Rectal smooth muscle tissue (tissue), 1 donor: ENCODE measurements around the gene PAK5.
"Not testable (repeated sequence)": the region's sequence is repeated elsewhere in the genome, so short reads cannot be mapped to it uniquely, and the experiment has no call there.

ENCODE experiments used
- H3K27ac ChIP-seq: one replicate; pipeline ENCODE4 v1.7.0; 2013; ENCODE audit warnings: low read depth, low read length, inconsistent platforms
- H3K27me3 ChIP-seq: one replicate; pipeline ENCODE4 v1.7.0; 2013; ENCODE audit warnings: low read length; ENCODE audit not compliant: control insufficient read depth, insufficient read depth
- H3K36me3 ChIP-seq: one replicate; pipeline ENCODE4 v1.7.0; 2013; ENCODE audit warnings: low read length; ENCODE audit not compliant: control insufficient read depth, insufficient read depth
- H3K4me1 ChIP-seq: one replicate; pipeline ENCODE4 v1.7.0; 2013; ENCODE audit warnings: low read length; ENCODE audit not compliant: control insufficient read depth, insufficient read depth
- H3K4me3 ChIP-seq: one replicate; pipeline ENCODE4 v1.7.0; 2013; ENCODE audit warnings: low read length
- H3K9ac ChIP-seq: one replicate; pipeline ENCODE4 v1.7.0; 2013; ENCODE audit warnings: low read length

PAK5 gene

GRCh38 chr20:9668381-9668780 lies 170.5 kb downstream of the PAK5 start:
- Histone ChIP-seq H3K9ac (no peak overlapping the region), H3K27ac (no peak overlapping the region), H3K36me3 (no peaks in the 10 kb centered on the region), H3K4me1 (no peaks in the 10 kb centered on the region), H3K27me3 (no peaks in the 10 kb centered on the region), H3K4me3 (no peak overlapping the region)

DNA sequence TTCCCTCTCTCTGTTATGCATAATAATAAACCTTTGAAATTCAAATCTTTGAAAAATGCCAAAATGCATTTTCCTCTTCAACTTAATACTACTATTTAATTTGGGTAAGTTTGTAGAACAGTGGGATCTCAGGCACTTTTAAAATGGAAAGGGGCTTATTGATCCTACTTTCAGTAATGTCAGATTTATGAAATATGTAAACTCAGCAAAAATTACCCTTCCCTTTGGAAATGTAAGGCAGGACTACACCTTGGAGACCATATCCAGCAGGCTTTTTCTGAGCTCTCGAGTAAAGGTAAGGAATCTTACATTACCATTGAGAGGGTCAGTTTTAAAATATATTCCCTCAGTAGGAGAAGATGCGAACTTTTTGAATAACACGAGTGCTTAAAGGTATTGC lies 175.5 kb downstream of the PAK5 start:
- Histone ChIP-seq H3K27ac (no peak overlapping the region), H3K27me3 (no peaks in the 10 kb centered on the region), H3K36me3 (no peaks in the 10 kb centered on the region), H3K4me3 (no peak overlapping the region), H3K9ac (no peak overlapping the region), H3K4me1 (no peaks in the 10 kb centered on the region)

DNA sequence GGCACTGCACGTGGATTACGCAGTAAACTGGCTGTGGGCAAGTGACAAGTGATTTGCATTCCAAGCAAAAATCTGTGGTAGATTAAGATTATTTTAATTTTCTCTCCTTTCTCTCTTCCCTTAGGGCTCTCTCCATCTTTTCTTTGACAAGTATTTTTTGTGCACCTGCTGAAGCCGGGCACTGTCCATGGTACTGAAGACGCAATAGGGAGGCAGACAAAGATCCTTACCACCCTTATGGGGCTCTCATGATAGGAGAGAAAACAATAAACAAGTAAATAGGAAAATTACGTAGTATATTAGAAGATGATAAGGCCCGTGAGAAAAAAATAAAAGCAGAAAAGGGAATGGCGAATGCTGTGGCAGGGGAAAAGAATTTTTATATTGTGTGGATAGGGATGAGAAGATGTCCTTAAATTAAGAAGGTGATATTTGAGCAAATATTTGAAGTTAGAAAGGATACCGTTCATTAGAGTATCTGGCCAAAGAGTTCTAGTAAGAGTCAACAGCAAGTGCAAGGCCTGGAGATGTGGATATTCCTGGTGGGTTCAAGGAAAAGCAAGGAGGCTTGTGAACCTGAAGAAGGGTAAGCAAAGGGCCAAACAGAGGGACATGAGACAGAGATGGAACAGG lies 178.5 kb downstream of the PAK5 start:
- H3K36me3 ChIP-seq = no peaks in the 10 kb centered on the region

DNA sequence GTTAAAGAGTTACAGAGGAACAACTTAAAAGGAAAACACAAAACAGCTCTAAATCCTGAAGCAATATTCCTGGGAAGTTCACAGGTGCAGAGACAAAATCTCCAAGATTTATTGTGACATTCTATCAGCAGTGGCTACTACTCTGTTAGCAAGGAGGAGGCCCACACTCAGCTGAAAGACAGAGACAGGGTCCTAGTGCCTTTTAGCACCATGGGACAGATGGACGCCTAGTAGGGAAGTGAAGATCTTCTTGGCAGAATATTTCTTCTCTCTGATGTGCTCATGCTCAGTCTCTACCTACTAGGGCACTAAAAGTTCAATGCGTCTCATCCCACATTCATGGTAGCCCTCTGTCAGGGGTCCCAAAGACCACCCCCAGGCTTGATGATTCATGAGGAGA lies 191.1 kb downstream of the PAK5 start:
- Histone ChIP-seq H3K36me3 (no peaks in the 10 kb centered on the region), H3K4me1 (no peaks in the 10 kb centered on the region), H3K4me3 (no peak overlapping the region), H3K27me3 (no peaks in the 10 kb centered on the region), H3K9ac (no peak overlapping the region), H3K27ac (no peak overlapping the region)

More for the DNA sequence above, 178.5 kb downstream of the PAK5 start:
- Histone ChIP-seq H3K4me1 (no peaks in the 10 kb centered on the region), H3K4me3 (no peak overlapping the region), H3K27me3 (no peaks in the 10 kb centered on the region), H3K9ac (no peak overlapping the region), H3K27ac (no peak overlapping the region)

DNA sequence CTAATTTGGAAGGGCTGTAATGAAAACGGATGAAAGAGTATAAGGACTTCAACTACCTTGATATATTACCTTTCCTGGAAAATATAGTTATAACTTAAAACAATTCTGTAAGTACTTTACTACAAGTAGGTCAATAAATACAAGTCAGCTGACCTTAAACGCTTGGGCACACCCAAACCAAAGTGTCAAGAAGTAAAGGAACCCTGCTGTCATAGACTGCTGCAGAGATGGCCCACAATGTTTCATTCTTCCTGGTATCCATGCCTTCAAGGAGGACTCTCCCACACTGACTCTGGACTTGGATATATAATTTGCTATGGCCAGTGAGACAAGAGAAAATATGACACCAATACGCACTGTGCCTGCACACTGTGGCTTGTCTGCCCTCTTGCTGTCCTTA lies 192.5 kb downstream of the PAK5 start:
- H3K27ac ChIP-seq = no peak overlapping the region
- H3K4me3 ChIP-seq = no peak overlapping the region
- no peak overlapping the region for H3K9ac ChIP-seq
- H3K27me3 ChIP-seq = no peaks in the 10 kb centered on the region
- H3K36me3 ChIP-seq = no peaks in the 10 kb centered on the region
- H3K4me1 ChIP-seq = no peaks in the 10 kb centered on the region

DNA sequence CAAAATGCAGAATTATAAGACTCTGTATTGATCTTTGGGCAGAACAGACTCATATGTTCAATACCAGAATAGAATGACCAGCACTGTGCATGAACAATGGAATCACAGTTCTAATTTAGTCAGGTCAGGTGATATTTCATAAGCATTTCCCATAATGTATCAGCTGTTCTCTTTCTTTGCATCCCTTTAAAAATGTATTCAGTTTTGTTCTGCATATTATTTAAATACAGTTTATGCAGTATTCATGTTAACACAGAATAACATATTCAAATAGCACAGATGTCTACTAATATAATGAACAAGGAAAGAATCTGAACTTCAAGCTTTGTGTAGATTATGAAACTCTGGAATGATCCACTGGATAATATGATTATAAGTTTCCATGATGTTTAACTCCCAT lies 196.0 kb downstream of the PAK5 start:
- no peaks in the 10 kb centered on the region for H3K36me3 ChIP-seq
- no peaks in the 10 kb centered on the region for H3K4me1 ChIP-seq
- H3K27ac ChIP-seq = no peak overlapping the region
- no peak overlapping the region for H3K9ac ChIP-seq
- H3K4me3 ChIP-seq = no peak overlapping the region
- H3K27me3 ChIP-seq = no peaks in the 10 kb centered on the region

DNA sequence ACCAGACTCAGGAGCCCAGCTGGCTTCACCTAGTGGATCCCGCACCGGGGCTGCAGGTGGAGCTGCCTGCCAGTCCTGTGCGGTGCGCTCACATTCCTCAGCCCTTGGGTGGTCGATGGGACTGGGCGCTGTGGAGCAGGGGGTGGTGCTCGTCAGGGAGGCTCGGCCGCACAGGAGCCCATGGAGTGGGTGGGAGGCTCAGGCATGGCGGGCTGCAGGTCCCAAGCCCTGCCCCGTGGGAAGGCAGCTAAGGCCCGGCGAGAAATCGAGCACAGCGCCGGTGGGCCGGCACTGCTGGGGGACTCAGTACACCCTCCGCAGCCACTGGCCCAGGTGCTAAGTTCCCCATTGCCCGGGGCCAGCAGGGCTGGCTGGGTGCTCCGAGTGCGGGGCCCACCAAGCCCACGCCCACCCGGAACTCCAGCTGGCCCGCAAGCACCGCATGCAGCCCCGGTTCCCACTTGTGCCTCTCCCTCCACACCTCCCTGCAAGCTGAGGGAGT lies 197.3 kb downstream of the PAK5 start:
- not testable (repeated sequence) for H3K4me1 ChIP-seq, H3K27ac ChIP-seq, H3K4me3 ChIP-seq, H3K27me3 ChIP-seq, H3K36me3 ChIP-seq, H3K9ac ChIP-seq

DNA sequence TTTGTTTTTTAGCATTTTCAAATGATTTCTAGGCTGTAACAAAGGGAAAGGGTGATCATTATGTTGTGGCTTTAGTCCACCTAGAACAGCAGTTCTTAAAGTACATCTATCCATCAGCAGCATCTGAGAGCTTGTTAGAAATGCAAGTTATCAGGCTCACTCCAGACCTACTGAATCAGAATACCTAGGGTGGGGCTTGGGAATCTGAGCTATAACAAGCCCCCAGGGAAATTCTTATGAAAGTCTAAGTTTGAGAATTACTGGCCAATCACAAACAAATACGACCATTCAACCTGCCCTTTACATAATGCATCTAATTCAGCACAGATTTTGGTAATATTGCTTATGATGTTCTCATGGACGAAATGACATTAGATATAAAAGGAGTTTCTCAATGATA lies 201.0 kb downstream of the PAK5 start:
- H3K27ac ChIP-seq = no peak overlapping the region
- H3K27me3 ChIP-seq = no peaks in the 10 kb centered on the region
- H3K36me3 ChIP-seq = no peaks in the 10 kb centered on the region
- H3K9ac ChIP-seq = no peak overlapping the region
- H3K4me1 ChIP-seq = no peaks in the 10 kb centered on the region
- no peak overlapping the region for H3K4me3 ChIP-seq

- Histone ChIP-seq H3K27ac (no peak overlapping the region), H3K9ac (no peak overlapping the region), H3K4me3 (no peak overlapping the region), H3K27me3 (no peaks in the 10 kb centered on the region), H3K4me1 (no peaks in the 10 kb centered on the region), H3K36me3 (no peaks in the 10 kb centered on the region)
Measured at GRCh38 chr20:9635750-9636149, 203.1 kb downstream of the PAK5 start.

DNA sequence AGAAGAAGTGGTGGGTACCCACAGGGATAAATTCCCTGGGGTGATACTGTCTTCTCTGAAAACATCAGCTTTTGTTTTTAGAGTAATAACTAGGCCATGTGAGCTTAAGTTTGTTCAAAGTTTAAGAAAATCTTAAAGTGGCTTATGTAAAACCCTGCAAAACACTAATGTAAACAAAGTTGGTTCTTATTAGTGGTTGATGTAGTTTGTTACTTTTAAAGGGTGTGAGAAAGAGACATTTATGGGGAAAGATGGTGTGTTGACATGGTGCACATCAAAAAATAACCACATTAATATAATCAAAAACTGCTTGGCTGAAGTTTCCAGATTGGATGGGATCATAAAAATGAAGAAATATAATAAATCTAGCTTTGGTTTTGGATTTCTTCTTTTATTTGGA lies 204.5 kb downstream of the PAK5 start:
- Histone ChIP-seq H3K9ac (no peak overlapping the region), H3K4me3 (no peak overlapping the region), H3K4me1 (no peaks in the 10 kb centered on the region), H3K36me3 (no peaks in the 10 kb centered on the region), H3K27ac (no peak overlapping the region), H3K27me3 (no peaks in the 10 kb centered on the region)

- Histone ChIP-seq H3K27ac (no peak overlapping the region), H3K9ac (no peak overlapping the region), H3K27me3 (no peaks in the 10 kb centered on the region), H3K4me3 (no peak overlapping the region), H3K4me1 (no peaks in the 10 kb centered on the region), H3K36me3 (no peaks in the 10 kb centered on the region)
Measured at GRCh38 chr20:9632991-9633390, 205.9 kb downstream of the PAK5 start.

DNA sequence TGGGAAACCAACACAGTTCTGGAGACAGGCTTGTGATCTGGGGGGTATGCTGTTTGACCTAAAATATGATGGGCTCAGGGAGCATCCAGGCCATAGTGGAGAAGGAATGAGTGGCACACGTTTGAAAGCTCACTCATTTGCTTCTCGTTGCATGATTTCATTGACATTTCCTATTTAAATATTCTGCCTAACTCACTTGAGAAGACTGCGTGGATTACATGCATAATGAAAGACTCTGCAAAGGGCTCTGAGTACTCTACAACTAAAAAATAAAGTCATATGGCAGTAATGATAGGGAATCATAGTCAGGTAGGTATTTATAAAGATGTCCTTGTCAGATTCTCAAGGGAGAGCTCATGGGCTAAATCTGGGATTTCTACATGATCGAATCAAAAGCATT lies 206.6 kb downstream of the PAK5 start:
- no peak overlapping the region for H3K4me3 ChIP-seq
- no peaks in the 10 kb centered on the region for H3K36me3 ChIP-seq
- no peak overlapping the region for H3K27ac ChIP-seq
- H3K9ac ChIP-seq = no peak overlapping the region
- no peaks in the 10 kb centered on the region for H3K4me1 ChIP-seq
- no peaks in the 10 kb centered on the region for H3K27me3 ChIP-seq

DNA sequence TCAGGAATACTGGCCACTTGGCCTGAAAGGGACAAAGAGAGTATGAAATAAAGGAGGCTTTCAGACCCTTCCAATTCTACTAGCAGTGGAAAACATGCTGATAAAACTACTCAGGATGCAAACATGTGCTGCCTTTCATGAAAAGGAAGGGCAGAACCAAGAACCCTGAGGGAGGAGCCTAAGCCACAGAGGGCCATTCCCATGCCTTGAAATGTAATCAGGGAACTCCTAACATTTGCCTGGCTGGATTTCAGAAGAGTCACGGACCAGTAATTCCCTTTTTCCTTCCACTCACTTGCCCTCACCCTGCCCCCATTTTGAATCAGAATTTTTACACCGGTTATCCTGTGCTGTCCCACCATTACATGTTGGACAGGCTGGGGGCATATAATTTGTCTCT lies 208.3 kb downstream of the PAK5 start:
- H3K9ac ChIP-seq = no peak overlapping the region
- no peaks in the 10 kb centered on the region for H3K27me3 ChIP-seq
- H3K27ac ChIP-seq = no peak overlapping the region
- H3K4me3 ChIP-seq = no peak overlapping the region
- no peaks in the 10 kb centered on the region for H3K36me3 ChIP-seq
- H3K4me1 ChIP-seq = no peaks in the 10 kb centered on the region
